Upper lobe of left lung (tissue), 6 donors: Measurements from ENCODE around the gene SLC25A29. TPM values are rescaled to one million over a fixed set of nuclear protein-coding genes. Genes with fewer than 3 reads are reported as not detected.
"Not testable (repeated sequence)": the region's sequence is repeated elsewhere in the genome, so short reads cannot be mapped to it uniquely, and the experiment has no call there.

Source experiments
- ATAC-seq, 2 donors: fragments of 200-7000 bp; cut with Tn5 transposase; one replicate each; pipeline ENCODE4 v1.9.1; 2022; ENCODE audit warnings: mild to moderate bottlenecking in 2 of 2, moderate library complexity in 2 of 2; ENCODE audit not compliant: low FRiP score in 2 of 2
- DNase-seq, 2 donors: peaks; one replicate each; pipeline ENCODE4 v3.0.0-alpha.2; 2019 to 2020
- H3K27ac ChIP-seq, 4 donors: fragments of 200-600 bp; sonication (generic); one replicate each; pipeline ENCODE4 v1.5.1; 2016 to 2019
- H3K27me3 ChIP-seq, 4 donors: fragments of 200-600 bp; sonication (generic); one replicate each; pipeline ENCODE4 v1.5.1; 2017 to 2019
- H3K36me3 ChIP-seq, 4 donors: fragments of 200-600 bp; sonication (generic); one replicate each; pipeline ENCODE4 v1.5.1; 2016 to 2019
- H3K4me1 ChIP-seq, 4 donors: fragments of 200-600 bp; sonication (generic); one replicate each; pipeline ENCODE4 v1.5.1; 2018 to 2019
- H3K4me3 ChIP-seq, 4 donors: fragments of 200-600 bp; sonication (generic); one replicate each; pipeline ENCODE4 v1.5.1; 2017 to 2019; ENCODE audit warnings: mild to moderate bottlenecking in 2 of 4, moderate library complexity in 1 of 4
- H3K9me3 ChIP-seq, 4 donors: fragments of 200-600 bp; sonication (generic); one replicate each; pipeline ENCODE4 v1.5.1; 2018 to 2019
- CTCF ChIP-seq, 6 experiments: fragments of 450-650 bp in 4 of 6; fragments of 200-600 bp in 2 of 6; sonication (generic) in 2 of 6; IDR thresholded peaks; one replicate each; pipeline ENCODE4 v1.5.1; 2016 to 2019; ENCODE audit warnings: antibody characterized with exemption in 6 of 6
- EP300 ChIP-seq, 4 donors: sonication (generic); formaldehyde crosslinking; IDR thresholded peaks; one replicate each; pipeline ENCODE4 v1.5.1; 2017; ENCODE audit warnings: antibody characterized with exemption in 4 of 4, control low read depth in 2 of 4
- POLR2A ChIP-seq, 4 donors: fragments of 450-650 bp; IDR thresholded peaks; one replicate each; pipeline ENCODE4 v1.5.1; 2016 to 2017; ENCODE audit warnings: antibody characterized with exemption in 4 of 4, mild to moderate bottlenecking in 2 of 4
- POLR2AphosphoS5 ChIP-seq, 2 donors: sonication (generic); formaldehyde crosslinking; IDR thresholded peaks; one replicate each; pipeline ENCODE4 v1.5.1; 2017; ENCODE audit warnings: antibody characterized with exemption in 2 of 2
- WGBS, 2 donors: methylation state at CpG; one replicate each; pipeline ENCODE4 v1.1.5; 2017 to 2018; 5-methylcytosine and 5-hydroxymethylcytosine counted together
- total RNA-seq, 6 donors: library from RNA; depleted of rRNA in 4 of 6; stranded (reverse); fragments of >200 nt in 4 of 6; gene quantifications; one replicate each; pipeline versions ENCODE4 v1.1.0 to v1.2.1, GENCODE V29; 2016 to 2021
- donor health status: DM: no; HTN: no; CAD: no; lungs with moderate emphysema.
- donor health status: DM: no; HTN: yes; CAD: no; lungs with severe emphysema.

The SLC25A29 gene
- total RNA-seq, 6 donors from 2014 or later: 81.5 to 275 (median 96.6) TPM

- 63 to 72% methylated on average over 2 to 10 of the region's 10 CpGs for WGBS, 2 donors
- Histone ChIP-seq H3K4me1 (peaks cover 18 to 39% (median 29%) of the 10 kb centered on the region in 4 donors), H3K27ac (no peak overlapping the region), H3K36me3 (peaks cover 5 to 10% (median 9%) of the 10 kb centered on the region in 4 donors), H3K9me3 (no peaks in the 10 kb centered on the region), H3K27me3 (no peaks in the 10 kb centered on the region), H3K4me3 (no peak overlapping the region)
- ATAC-seq (no peak), DNase-seq (no peak)
- TF ChIP-seq POLR2A (IDR thresholded peaks at IDR 0.05): no peak
- no peak for TF ChIP-seq POLR2AphosphoS5 (IDR thresholded peaks at IDR 0.05)
- TF ChIP-seq EP300 (IDR thresholded peaks at IDR 0.05): no peak
- TF ChIP-seq CTCF (IDR thresholded peaks at IDR 0.05): no peak
These were observed 19.6 kb downstream of the SLC25A29 start for GRCh38 chr14:100286484-100287191.

- Histone ChIP-seq H3K9me3 (no peaks in the 10 kb centered on the region), H3K27ac (peak overlapping the region; percentile 86 to 95 (median 90)), H3K36me3 (peaks cover 0 to 9% (median 5%) of the 10 kb centered on the region in 4 donors), H3K4me3 (peak overlapping the region; percentile 59 to 78 (median 70)), H3K27me3 (no peaks in the 10 kb centered on the region), H3K4me1 (peaks cover 21 to 45% (median 36%) of the 10 kb centered on the region in 4 donors)
- TF ChIP-seq EP300 (IDR thresholded peaks at IDR 0.05) (no peak), POLR2A (IDR thresholded peaks at IDR 0.05) (no peak)
- 51 to 53% methylated on average over 10 to 11 of the region's 13 CpGs for WGBS, 2 donors
- ATAC-seq (no peak), DNase-seq (no peak)
These were observed 20.3 kb downstream of the SLC25A29 start for GRCh38 chr14:100285913-100286400.

GRCh38 chr14:100285021-100285912 is 21.0 kb downstream of the SLC25A29 start:
- peaks cover 0 to 8% (median 2%) of the 10 kb centered on the region in 4 donors for H3K36me3 ChIP-seq
- H3K9me3 ChIP-seq: no peaks in the 10 kb centered on the region
- H3K27me3 ChIP-seq: no peaks in the 10 kb centered on the region
- H3K4me3 ChIP-seq: peak overlapping the region; percentile 59 to 78 (median 70)
- peaks cover 22 to 46% (median 38%) of the 10 kb centered on the region in 4 donors for H3K4me1 ChIP-seq
- DNase-seq (peak; percentile 74 to 97), ATAC-seq (peak; percentile 84 to 96)
- WGBS, 2 donors: 1% methylated on average over 19 to 44 of the region's 82 CpGs
- H3K27ac ChIP-seq: peak overlapping the region; percentile 86 to 95 (median 90)
- TF ChIP-seq CTCF (IDR thresholded peaks at IDR 0.05) (peak; percentile 87 to 97 (median 92)), POLR2A (IDR thresholded peaks at IDR 0.05) (peak in 3 of 4 donors; percentile 23 to 72 (median 42)), POLR2AphosphoS5 (IDR thresholded peaks at IDR 0.05) (peak in 1 of 2 donors; percentile 43), EP300 (IDR thresholded peaks at IDR 0.05) (no peak)

GRCh38 chr14:100283984-100284881 is 22.0 kb downstream of the SLC25A29 start:
- Histone ChIP-seq H3K36me3 (peaks cover 0 to 8% (median 2%) of the 10 kb centered on the region in 4 donors), H3K4me1 (peaks cover 26 to 56% (median 46%) of the 10 kb centered on the region in 4 donors), H3K27ac (peak overlapping the region; percentile 86 to 95 (median 90)), H3K27me3 (no peaks in the 10 kb centered on the region), H3K9me3 (no peaks in the 10 kb centered on the region), H3K4me3 (peak overlapping the region; percentile 54 to 78 (median 64))
- 67 to 74% methylated on average over 26 of the region's 26 CpGs for WGBS, 2 donors
- TF ChIP-seq POLR2A (IDR thresholded peaks at IDR 0.05): no peak
- no peak for TF ChIP-seq POLR2AphosphoS5 (IDR thresholded peaks at IDR 0.05)
- TF ChIP-seq CTCF (IDR thresholded peaks at IDR 0.05): no peak
- TF ChIP-seq EP300 (IDR thresholded peaks at IDR 0.05): no peak
- DNase-seq (no peak), ATAC-seq (no peak)

- H3K27ac ChIP-seq: peak overlapping the region; percentile 23 to 91 (median 51)
- not testable (repeated sequence) for H3K36me3 ChIP-seq, ATAC-seq, H3K27me3 ChIP-seq, DNase-seq, H3K9me3 ChIP-seq, H3K4me3 ChIP-seq
- 90 to 94% methylated on average over 9 of the region's 9 CpGs for WGBS, 2 donors
- H3K4me1 ChIP-seq: peaks cover 31 to 64% (median 54%) of the 10 kb centered on the region in 4 donors
These were observed 22.8 kb downstream of the SLC25A29 start for GRCh38 chr14:100283436-100283835.
